Measurements from ENCODE around the gene CDK2AP2.
"Not testable (repeated sequence)": the region's sequence is repeated elsewhere in the genome, so short reads cannot be mapped to it uniquely, and the experiment has no call there.

Gene CDK2AP2

GRCh38 chr11:67476692-67477091, 31.3 kb downstream of the CDK2AP2 start:
- H3F3A ChIP-seq (ENCODE audit: control insufficient read depth, insufficient read depth); H3K4me2 ChIP-seq (ENCODE audit: low read length); H3K36me3 ChIP-seq (ENCODE audit: control insufficient read depth, low read length); H3K9me3 ChIP-seq (ENCODE audit: control insufficient read depth, insufficient read depth, low read length); H3K4me3 ChIP-seq (ENCODE audit: low read length); H3K9me2 ChIP-seq (replicated peaks; ENCODE audit: control insufficient read depth, low read length); H4K20me1 ChIP-seq (ENCODE audit: control insufficient read depth, insufficient read depth, low read depth, low read length); H3K27ac ChIP-seq (ENCODE audit: low read depth, low read length); H3K79me2 ChIP-seq (ENCODE audit: control insufficient read depth, low read length); H3K27me3 ChIP-seq (ENCODE audit: control insufficient read depth, low read length): not testable (repeated sequence)
- H3K4me1 ChIP-seq (ENCODE audit: control insufficient read depth, low read length) = peaks cover 16% of the 10 kb centered on the region

GRCh38 chr11:67472882-67473281, 35.1 kb downstream of the CDK2AP2 start:
- H4K20me1 ChIP-seq (ENCODE audit: control insufficient read depth, insufficient read depth, low read depth, low read length) = no peaks in the 10 kb centered on the region
- TF ChIP-seq EZH2phosphoT487 (IDR thresholded peaks at IDR 0.05; ENCODE audit: borderline replicate concordance, low read length) (no peak), CTCF (IDR thresholded peaks at IDR 0.05; ENCODE audit: low read depth, low read length, poor library complexity, severe bottlenecking) (no peak)

GRCh38 chr11:67470337-67471002, 37.5 kb downstream of the CDK2AP2 start:
- H3F3A ChIP-seq (ENCODE audit: control insufficient read depth, insufficient read depth) = peaks cover 3% of the 10 kb centered on the region; the same call in 1 of the 2 replicates
- no peaks in the 10 kb centered on the region for H4K20me1 ChIP-seq (ENCODE audit: control insufficient read depth, insufficient read depth, low read depth, low read length)
- TF ChIP-seq CTCF (IDR thresholded peaks at IDR 0.05; ENCODE audit: low read depth, low read length, poor library complexity, severe bottlenecking) (no peak), EZH2phosphoT487 (IDR thresholded peaks at IDR 0.05; ENCODE audit: borderline replicate concordance, low read length) (no peak)
- H3K4me2 ChIP-seq (ENCODE audit: low read length) = no peak overlapping the region
- H3K4me1 ChIP-seq (ENCODE audit: control insufficient read depth, low read length) = peaks cover 59% of the 10 kb centered on the region
- H3K36me3 ChIP-seq (ENCODE audit: control insufficient read depth, low read length) = peaks cover 5% of the 10 kb centered on the region
- no peaks in the 10 kb centered on the region for H3K9me2 ChIP-seq (replicated peaks; ENCODE audit: control insufficient read depth, low read length)
- H3K9me3 ChIP-seq (ENCODE audit: control insufficient read depth, insufficient read depth, low read length) = no peaks in the 10 kb centered on the region
- no peaks in the 10 kb centered on the region for H3K27me3 ChIP-seq (ENCODE audit: control insufficient read depth, low read length)
- no peak overlapping the region for H3K4me3 ChIP-seq (ENCODE audit: low read length)
- H3K79me2 ChIP-seq (ENCODE audit: control insufficient read depth, low read length) = peaks cover 15% of the 10 kb centered on the region
- H3K27ac ChIP-seq (ENCODE audit: low read depth, low read length) = no peak overlapping the region

More at GRCh38 chr11:67472882-67473281, 35.1 kb downstream of the CDK2AP2 start:
- Histone ChIP-seq H3K4me3 (ENCODE audit: low read length) (no peak overlapping the region), H3K27me3 (ENCODE audit: control insufficient read depth, low read length) (no peaks in the 10 kb centered on the region), H3K9me3 (ENCODE audit: control insufficient read depth, insufficient read depth, low read length) (no peaks in the 10 kb centered on the region), H3K9me2 (replicated peaks; ENCODE audit: control insufficient read depth, low read length) (no peaks in the 10 kb centered on the region), H3K4me1 (ENCODE audit: control insufficient read depth, low read length) (peaks cover 39% of the 10 kb centered on the region), H3K4me2 (ENCODE audit: low read length) (no peak overlapping the region), H3K27ac (ENCODE audit: low read depth, low read length) (no peak overlapping the region), H3K36me3 (ENCODE audit: control insufficient read depth, low read length) (no peaks in the 10 kb centered on the region), H3K79me2 (ENCODE audit: control insufficient read depth, low read length) (peaks cover 11% of the 10 kb centered on the region), H3F3A (ENCODE audit: control insufficient read depth, insufficient read depth) (no peaks in the 10 kb centered on the region)

GRCh38 chr11:67469508-67469811, 38.5 kb downstream of the CDK2AP2 start:
- H3K4me1 ChIP-seq (ENCODE audit: control insufficient read depth, low read length) = peaks cover 64% of the 10 kb centered on the region
- H3F3A ChIP-seq (ENCODE audit: control insufficient read depth, insufficient read depth) = peaks cover 3% of the 10 kb centered on the region; the same call in 1 of the 2 replicates
- no peak overlapping the region for H3K27ac ChIP-seq (ENCODE audit: low read depth, low read length)
- H3K36me3 ChIP-seq (ENCODE audit: control insufficient read depth, low read length) = peaks cover 13% of the 10 kb centered on the region
- H3K9me2 ChIP-seq (replicated peaks; ENCODE audit: control insufficient read depth, low read length) = no peaks in the 10 kb centered on the region
- H3K79me2 ChIP-seq (ENCODE audit: control insufficient read depth, low read length) = peaks cover 23% of the 10 kb centered on the region
- H3K4me2 ChIP-seq (ENCODE audit: low read length) = peak overlapping the region; percentile 98
- H4K20me1 ChIP-seq (ENCODE audit: control insufficient read depth, insufficient read depth, low read depth, low read length) = no peaks in the 10 kb centered on the region
- H3K9me3 ChIP-seq (ENCODE audit: control insufficient read depth, insufficient read depth, low read length) = no peaks in the 10 kb centered on the region
- peak overlapping the region; percentile 77 for H3K4me3 ChIP-seq (ENCODE audit: low read length)
- no peaks in the 10 kb centered on the region for H3K27me3 ChIP-seq (ENCODE audit: control insufficient read depth, low read length)
- TF ChIP-seq EZH2phosphoT487 (IDR thresholded peaks at IDR 0.05; ENCODE audit: borderline replicate concordance, low read length) (no peak), CTCF (IDR thresholded peaks at IDR 0.05; ENCODE audit: low read depth, low read length, poor library complexity, severe bottlenecking) (peak; percentile 31)
